Measurements from ENCODE around the gene NXPE4. TPM values are rescaled to one million over a fixed set of nuclear protein-coding genes. Genes with fewer than 3 reads are reported as not detected.

Gene NXPE4
- total and polyA plus RNA-seq, 2 donors (not counting 1 experiment from before 2014, with no cell fraction given) = not detected

GRCh38 chr11:114624455-114625207 lies 29.0 kb upstream of the NXPE4 start:
- H3K4me3 ChIP-seq (replicated peaks in 1 of 4; ENCODE audit: control extremely low read depth in 1 of 4, insufficient read depth in 1 of 4, low read depth in 3 of 4, low read length in 4 of 4) = no peak overlapping the region
- TF ChIP-seq CTCF (conservative IDR thresholded peaks at IDR 0.05 in 1 of 2, IDR thresholded peaks at IDR 0.05 in 1 of 2; ENCODE audit: low read depth in 1 of 2, low read length in 2 of 2) (no peak), EZH2 (IDR thresholded peaks at IDR 0.05; ENCODE audit: low read length, missing control alignments) (no peak)
- no peak overlapping the region for H3K9ac ChIP-seq (ENCODE audit: insufficient read depth, low read length)
- H3K4me1 ChIP-seq (ENCODE audit: control insufficient read depth, extremely low read depth, insufficient read depth, low read length) = no peaks in the 10 kb centered on the region
- no peak overlapping the region for H3K4me2 ChIP-seq (ENCODE audit: extremely low read depth, insufficient read depth, low read length)
- H3K36me3 ChIP-seq (ENCODE audit: control insufficient read depth, insufficient read depth, low read length) = no peaks in the 10 kb centered on the region
- no peaks in the 10 kb centered on the region for H4K20me1 ChIP-seq (ENCODE audit: control insufficient read depth, extremely low read depth, insufficient read depth, low read length)
- no peak overlapping the region for H3K27ac ChIP-seq (ENCODE audit: insufficient read depth, low read length)
- H3K27me3 ChIP-seq (ENCODE audit: control insufficient read depth, insufficient read depth, low read length) = no peaks in the 10 kb centered on the region
- no peak for DNase-seq (ENCODE audit: low read depth in 2 of 2)
- H3K9me3 ChIP-seq (ENCODE audit: control insufficient read depth, insufficient read depth, low read depth, low read length) = no peaks in the 10 kb centered on the region
- no peaks in the 10 kb centered on the region for H3K79me2 ChIP-seq (ENCODE audit: control insufficient read depth, insufficient read depth, low read length)
- H2AFZ ChIP-seq (ENCODE audit: low read length) = no peak overlapping the region

- no peaks in the 10 kb centered on the region for H3K79me2 ChIP-seq (ENCODE audit: control insufficient read depth, insufficient read depth, low read length)
- H3K27ac ChIP-seq (ENCODE audit: insufficient read depth, low read length) = no peak overlapping the region
- no peaks in the 10 kb centered on the region for H3K27me3 ChIP-seq (ENCODE audit: control insufficient read depth, insufficient read depth, low read length)
- DNase-seq (ENCODE audit: low read depth in 2 of 2) = no peak
- H3K4me2 ChIP-seq (ENCODE audit: extremely low read depth, insufficient read depth, low read length) = no peak overlapping the region
- no peaks in the 10 kb centered on the region for H3K4me1 ChIP-seq (ENCODE audit: control insufficient read depth, extremely low read depth, insufficient read depth, low read length)
- TF ChIP-seq EZH2 (IDR thresholded peaks at IDR 0.05; ENCODE audit: low read length, missing control alignments) (no peak), CTCF (conservative IDR thresholded peaks at IDR 0.05 in 1 of 2, IDR thresholded peaks at IDR 0.05 in 1 of 2; ENCODE audit: low read depth in 1 of 2, low read length in 2 of 2) (no peak)
- H3K9ac ChIP-seq (ENCODE audit: insufficient read depth, low read length) = no peak overlapping the region
- no peaks in the 10 kb centered on the region for H3K9me3 ChIP-seq (ENCODE audit: control insufficient read depth, insufficient read depth, low read depth, low read length)
- H4K20me1 ChIP-seq (ENCODE audit: control insufficient read depth, extremely low read depth, insufficient read depth, low read length) = no peaks in the 10 kb centered on the region
- H2AFZ ChIP-seq (ENCODE audit: low read length) = no peak overlapping the region
- H3K4me3 ChIP-seq (replicated peaks in 1 of 4; ENCODE audit: control extremely low read depth in 1 of 4, insufficient read depth in 1 of 4, low read depth in 3 of 4, low read length in 4 of 4) = no peak overlapping the region
- H3K36me3 ChIP-seq (ENCODE audit: control insufficient read depth, insufficient read depth, low read length) = no peaks in the 10 kb centered on the region
These were observed 28.1 kb upstream of the NXPE4 start for GRCh38 chr11:114623720-114624119.

- no peaks in the 10 kb centered on the region for H3K4me1 ChIP-seq (ENCODE audit: control insufficient read depth, extremely low read depth, insufficient read depth, low read length)
- no peak overlapping the region for H2AFZ ChIP-seq (ENCODE audit: low read length)
- no peak overlapping the region for H3K4me2 ChIP-seq (ENCODE audit: extremely low read depth, insufficient read depth, low read length)
- no peak for DNase-seq (ENCODE audit: low read depth in 2 of 2)
- H3K27me3 ChIP-seq (ENCODE audit: control insufficient read depth, insufficient read depth, low read length) = no peaks in the 10 kb centered on the region
- H3K79me2 ChIP-seq (ENCODE audit: control insufficient read depth, insufficient read depth, low read length) = no peaks in the 10 kb centered on the region
- no peaks in the 10 kb centered on the region for H3K36me3 ChIP-seq (ENCODE audit: control insufficient read depth, insufficient read depth, low read length)
- TF ChIP-seq CTCF (conservative IDR thresholded peaks at IDR 0.05 in 1 of 2, IDR thresholded peaks at IDR 0.05 in 1 of 2; ENCODE audit: low read depth in 1 of 2, low read length in 2 of 2) = no peak
- no peak for TF ChIP-seq EZH2 (IDR thresholded peaks at IDR 0.05; ENCODE audit: low read length, missing control alignments)
- no peaks in the 10 kb centered on the region for H4K20me1 ChIP-seq (ENCODE audit: control insufficient read depth, extremely low read depth, insufficient read depth, low read length)
- H3K27ac ChIP-seq (ENCODE audit: insufficient read depth, low read length) = no peak overlapping the region
- no peak overlapping the region for H3K9ac ChIP-seq (ENCODE audit: insufficient read depth, low read length)
- no peaks in the 10 kb centered on the region for H3K9me3 ChIP-seq (ENCODE audit: control insufficient read depth, insufficient read depth, low read depth, low read length)
- H3K4me3 ChIP-seq (replicated peaks in 1 of 4; ENCODE audit: control extremely low read depth in 1 of 4, insufficient read depth in 1 of 4, low read depth in 3 of 4, low read length in 4 of 4) = no peak overlapping the region
These were observed 27.3 kb upstream of the NXPE4 start for GRCh38 chr11:114622858-114623257.

All from fibroblast of lung (primary cell).